Amniotic stem cell (primary cell): ENCODE results near the gene SYVN1.
"Not testable (repeated sequence)": the region's sequence is repeated elsewhere in the genome, so short reads cannot be mapped to it uniquely, and the experiment has no call there.

Experiments used
- DNase-seq: peaks from one replicate; lab custom pipeline; 2025; lab: John Stamatoyannopoulos, UW

Gene SYVN1

GRCh38 chr11:65127473-65128181, 6.7 kb downstream of the SYVN1 start:
- DNase-seq, result no peak

GRCh38 chr11:65126624-65127274, 7.6 kb downstream of the SYVN1 start:
- no peak for DNase-seq

- no peak for DNase-seq
Measured at GRCh38 chr11:65125197-65126056, 8.9 kb downstream of the SYVN1 start.

GRCh38 chr11:65124480-65125196, 9.7 kb downstream of the SYVN1 start:
- DNase-seq, result no peak

GRCh38 chr11:65121865-65122696, 12.2 kb downstream of the SYVN1 start, which contains the start of the genes FAU and MRPL49:
Gene FAU, minus strand, starts transcription at chr11:65122134. Its CDS starts 321 bp downstream, at chr11:65121813.
Gene MRPL49, plus strand, starts transcription at chr11:65122321. Its CDS starts 26 bp downstream, at chr11:65122347.
- peak; percentile 97 for DNase-seq

- no peak for DNase-seq
Measured at GRCh38 chr11:65121447-65121864, 12.9 kb downstream of the SYVN1 start.

- DNase-seq, result no peak
Measured at GRCh38 chr11:65120831-65121230, 13.5 kb downstream of the SYVN1 start.

- DNase-seq, result no peak
Measured at GRCh38 chr11:65119670-65119995, 14.7 kb downstream of the SYVN1 start.

GRCh38 chr11:65118891-65119669, 15.2 kb downstream of the SYVN1 start:
- DNase-seq, result not testable (repeated sequence)

GRCh38 chr11:65118097-65118837, 16.1 kb downstream of the SYVN1 start:
- no peak for DNase-seq

- DNase-seq, result peak; percentile 96
Measured at GRCh38 chr11:65117206-65118096, 16.9 kb downstream of the SYVN1 start, which contains the start of gene ZNHIT2. Gene ZNHIT2, minus strand, starts transcription at chr11:65117701. Its CDS starts 48 bp downstream, at chr11:65117653.

GRCh38 chr11:65116370-65117205, 17.7 kb downstream of the SYVN1 start:
- no peak for DNase-seq

- DNase-seq, result no peak
Measured at GRCh38 chr11:65115361-65116082, 18.8 kb downstream of the SYVN1 start.

GRCh38 chr11:65114538-65115171, 19.7 kb downstream of the SYVN1 start:
- DNase-seq, result no peak

- DNase-seq, result no peak
Measured at GRCh38 chr11:65113839-65114238, 20.5 kb downstream of the SYVN1 start.

GRCh38 chr11:65113361-65113756, 21.0 kb downstream of the SYVN1 start:
- DNase-seq, result no peak
